Rectal smooth muscle tissue (tissue), 1 donor: ENCODE data around the gene CLNK.

Experiments
- H3K27ac ChIP-seq: one replicate; pipeline ENCODE4 v1.7.0; 2013; ENCODE audit warnings: low read depth, low read length, inconsistent platforms
- H3K27me3 ChIP-seq: one replicate; pipeline ENCODE4 v1.7.0; 2013; ENCODE audit warnings: low read length; ENCODE audit not compliant: control insufficient read depth, insufficient read depth
- H3K36me3 ChIP-seq: one replicate; pipeline ENCODE4 v1.7.0; 2013; ENCODE audit warnings: low read length; ENCODE audit not compliant: control insufficient read depth, insufficient read depth
- H3K4me1 ChIP-seq: one replicate; pipeline ENCODE4 v1.7.0; 2013; ENCODE audit warnings: low read length; ENCODE audit not compliant: control insufficient read depth, insufficient read depth
- H3K4me3 ChIP-seq: one replicate; pipeline ENCODE4 v1.7.0; 2013; ENCODE audit warnings: low read length
- H3K9ac ChIP-seq: one replicate; pipeline ENCODE4 v1.7.0; 2013; ENCODE audit warnings: low read length

CLNK gene

GRCh38 chr4:10502717-10503116 is 181.9 kb downstream of the CLNK start:
- Histone ChIP-seq H3K4me1 (no peaks in the 10 kb centered on the region), H3K4me3 (no peak overlapping the region), H3K27ac (no peak overlapping the region), H3K27me3 (no peaks in the 10 kb centered on the region), H3K36me3 (no peaks in the 10 kb centered on the region), H3K9ac (no peak overlapping the region)

GRCh38 chr4:10500776-10501175 is 183.8 kb downstream of the CLNK start:
- H3K4me1 ChIP-seq: no peaks in the 10 kb centered on the region

GRCh38 chr4:10496200-10496599 is 188.4 kb downstream of the CLNK start:
- H3K4me1 ChIP-seq: no peaks in the 10 kb centered on the region
- H3K4me3 ChIP-seq: no peak overlapping the region
- no peak overlapping the region for H3K9ac ChIP-seq
- no peaks in the 10 kb centered on the region for H3K27me3 ChIP-seq
- H3K27ac ChIP-seq: no peak overlapping the region
- no peaks in the 10 kb centered on the region for H3K36me3 ChIP-seq

More at GRCh38 chr4:10500776-10501175, 183.8 kb downstream of the CLNK start:
- H3K27me3 ChIP-seq: no peaks in the 10 kb centered on the region
- H3K36me3 ChIP-seq: no peaks in the 10 kb centered on the region
- no peak overlapping the region for H3K9ac ChIP-seq
- no peak overlapping the region for H3K4me3 ChIP-seq
- no peak overlapping the region for H3K27ac ChIP-seq

GRCh38 chr4:10495651-10496050 is 188.9 kb downstream of the CLNK start:
- Histone ChIP-seq H3K4me3 (no peak overlapping the region), H3K36me3 (no peaks in the 10 kb centered on the region), H3K27me3 (no peaks in the 10 kb centered on the region), H3K4me1 (no peaks in the 10 kb centered on the region), H3K9ac (no peak overlapping the region), H3K27ac (no peak overlapping the region)

GRCh38 chr4:10492464-10492863 is 192.1 kb downstream of the CLNK start:
- no peaks in the 10 kb centered on the region for H3K27me3 ChIP-seq
- H3K9ac ChIP-seq: no peak overlapping the region
- no peak overlapping the region for H3K4me3 ChIP-seq
- H3K36me3 ChIP-seq: no peaks in the 10 kb centered on the region
- no peak overlapping the region for H3K27ac ChIP-seq
- H3K4me1 ChIP-seq: no peaks in the 10 kb centered on the region

- Histone ChIP-seq H3K36me3 (no peaks in the 10 kb centered on the region), H3K4me1 (no peaks in the 10 kb centered on the region), H3K27me3 (no peaks in the 10 kb centered on the region), H3K4me3 (no peak overlapping the region), H3K9ac (no peak overlapping the region), H3K27ac (no peak overlapping the region)
Measured at GRCh38 chr4:10491401-10491800, 193.2 kb downstream of the CLNK start.

- H3K27me3 ChIP-seq: no peaks in the 10 kb centered on the region
- no peak overlapping the region for H3K4me3 ChIP-seq
- no peaks in the 10 kb centered on the region for H3K4me1 ChIP-seq
- no peak overlapping the region for H3K9ac ChIP-seq
- no peaks in the 10 kb centered on the region for H3K36me3 ChIP-seq
- no peak overlapping the region for H3K27ac ChIP-seq
Measured at GRCh38 chr4:10490996-10491395, 193.6 kb downstream of the CLNK start.

- no peak overlapping the region for H3K9ac ChIP-seq
- H3K27me3 ChIP-seq: no peaks in the 10 kb centered on the region
- no peaks in the 10 kb centered on the region for H3K36me3 ChIP-seq
- H3K27ac ChIP-seq: no peak overlapping the region
- no peaks in the 10 kb centered on the region for H3K4me1 ChIP-seq
- H3K4me3 ChIP-seq: no peak overlapping the region
Measured at GRCh38 chr4:10482913-10483312, 201.7 kb downstream of the CLNK start.

- Histone ChIP-seq H3K9ac (no peak overlapping the region), H3K27ac (no peak overlapping the region), H3K27me3 (no peaks in the 10 kb centered on the region), H3K36me3 (no peaks in the 10 kb centered on the region), H3K4me1 (no peaks in the 10 kb centered on the region), H3K4me3 (no peak overlapping the region)
Measured at GRCh38 chr4:10480616-10481015, 204.0 kb downstream of the CLNK start.

- no peaks in the 10 kb centered on the region for H3K36me3 ChIP-seq
- H3K4me3 ChIP-seq: no peak overlapping the region
- H3K4me1 ChIP-seq: no peaks in the 10 kb centered on the region
- H3K27ac ChIP-seq: no peak overlapping the region
- no peaks in the 10 kb centered on the region for H3K27me3 ChIP-seq
- no peak overlapping the region for H3K9ac ChIP-seq
Measured at GRCh38 chr4:10478621-10479020, 205.9 kb downstream of the CLNK start.

- Histone ChIP-seq H3K9ac (no peak overlapping the region), H3K4me1 (no peaks in the 10 kb centered on the region), H3K4me3 (no peak overlapping the region), H3K36me3 (no peaks in the 10 kb centered on the region), H3K27me3 (no peaks in the 10 kb centered on the region), H3K27ac (no peak overlapping the region)
Measured at GRCh38 chr4:10470505-10470904, 214.1 kb downstream of the CLNK start.

GRCh38 chr4:10466161-10466560 is 218.4 kb downstream of the CLNK start:
- no peak overlapping the region for H3K9ac ChIP-seq
- H3K27ac ChIP-seq: no peak overlapping the region
- no peak overlapping the region for H3K4me3 ChIP-seq
- H3K27me3 ChIP-seq: peaks cover 9% of the 10 kb centered on the region
- H3K36me3 ChIP-seq: no peaks in the 10 kb centered on the region
- no peaks in the 10 kb centered on the region for H3K4me1 ChIP-seq

GRCh38 chr4:10462876-10463275 is 221.7 kb downstream of the CLNK start:
- no peaks in the 10 kb centered on the region for H3K36me3 ChIP-seq
- H3K27ac ChIP-seq: no peak overlapping the region
- H3K4me1 ChIP-seq: no peaks in the 10 kb centered on the region
- H3K9ac ChIP-seq: no peak overlapping the region
- no peak overlapping the region for H3K4me3 ChIP-seq
- peaks cover 9% of the 10 kb centered on the region for H3K27me3 ChIP-seq
